ENCODE data around the gene ZNF580.
A peak's percentile ranks its signal among the peaks of the same experiment; 100 is the strongest.

The ZNF580 gene

GRCh38 chr19:55643887-55644176 is 3.0 kb downstream of the ZNF580 start:
- Histone ChIP-seq H3K36me3 (replicated peaks) (peaks cover 8% of the 10 kb centered on the region), H3K4me3 (ENCODE audit: low read depth, low read length) (peak overlapping the region; percentile 80), H3K27me3 (replicated peaks) (no peaks in the 10 kb centered on the region), H3K27ac (peak overlapping the region; percentile 19)
- DNase-seq = no peak
- TF ChIP-seq CTCF (IDR thresholded peaks at IDR 0.05; ENCODE audit: low read depth, low read length, missing control alignments) = no peak
- in situ Hi-C loops (cut with HindIII; ENCODE audit: low pct_ligation_motif_present, low sequenced_read_pairs) = no loop called here

- no peak for DNase-seq
- Histone ChIP-seq H3K27me3 (replicated peaks) (no peaks in the 10 kb centered on the region), H3K36me3 (replicated peaks) (peaks cover 8% of the 10 kb centered on the region), H3K27ac (peak overlapping the region; percentile 19), H3K4me3 (ENCODE audit: low read depth, low read length) (peak overlapping the region; percentile 80)
- TF ChIP-seq CTCF (IDR thresholded peaks at IDR 0.05; ENCODE audit: low read depth, low read length, missing control alignments) = no peak
- in situ Hi-C loops (cut with HindIII; ENCODE audit: low pct_ligation_motif_present, low sequenced_read_pairs) = no loop called here
Observed at GRCh38 chr19:55644191-55644833, 3.5 kb downstream of the ZNF580 start.

GRCh38 chr19:55644842-55645511 is 4.2 kb downstream of the ZNF580 start:
- Histone ChIP-seq H3K27ac (no peak overlapping the region), H3K4me3 (ENCODE audit: low read depth, low read length) (peak overlapping the region; percentile 80), H3K36me3 (replicated peaks) (peaks cover 8% of the 10 kb centered on the region), H3K27me3 (replicated peaks) (no peaks in the 10 kb centered on the region)
- TF ChIP-seq CTCF (IDR thresholded peaks at IDR 0.05; ENCODE audit: low read depth, low read length, missing control alignments) = no peak
- in situ Hi-C loops (cut with HindIII; ENCODE audit: low pct_ligation_motif_present, low sequenced_read_pairs) = no loop called here
- no peak for DNase-seq

- DNase-seq = no peak
- no peaks in the 10 kb centered on the region for H3K27me3 ChIP-seq (replicated peaks)
- H3K4me3 ChIP-seq (ENCODE audit: low read depth, low read length) = no peak overlapping the region
- in situ Hi-C loops (cut with HindIII; ENCODE audit: low pct_ligation_motif_present, low sequenced_read_pairs) = no loop called here
- H3K36me3 ChIP-seq (replicated peaks) = peaks cover 8% of the 10 kb centered on the region
- TF ChIP-seq CTCF (IDR thresholded peaks at IDR 0.05; ENCODE audit: low read depth, low read length, missing control alignments) = no peak
- no peak overlapping the region for H3K27ac ChIP-seq
Observed at GRCh38 chr19:55645512-55645881, 4.7 kb downstream of the ZNF580 start.

GRCh38 chr19:55646889-55647731 is 6.3 kb downstream of the ZNF580 start:
- Histone ChIP-seq H3K27me3 (replicated peaks) (no peaks in the 10 kb centered on the region), H3K36me3 (replicated peaks) (peaks cover 8% of the 10 kb centered on the region), H3K4me3 (ENCODE audit: low read depth, low read length) (peak overlapping the region; percentile 70), H3K27ac (no peak overlapping the region)
- no peak for DNase-seq
- no peak for TF ChIP-seq CTCF (IDR thresholded peaks at IDR 0.05; ENCODE audit: low read depth, low read length, missing control alignments)
- in situ Hi-C loops (cut with HindIII; ENCODE audit: low pct_ligation_motif_present, low sequenced_read_pairs) = no loop called here

All from brain microvascular endothelial cell (primary cell).